HG03575 (cell line): ENCODE results near the gene ZYG11B.
"Not testable (repeated sequence)": the region's sequence is repeated elsewhere in the genome, so short reads cannot be mapped to it uniquely, and the experiment has no call there.

ENCODE experiments used
- ATAC-seq: cut with Tn5 transposase; IDR thresholded peaks from one replicate; pipeline ENCODE4 v1.9.1; 2021; ENCODE audit not compliant: unreplicated experiment, insufficient number of reproducible peaks, low FRiP score; ENCODE audit errors: extremely low read depth

The ZYG11B gene

DNA sequence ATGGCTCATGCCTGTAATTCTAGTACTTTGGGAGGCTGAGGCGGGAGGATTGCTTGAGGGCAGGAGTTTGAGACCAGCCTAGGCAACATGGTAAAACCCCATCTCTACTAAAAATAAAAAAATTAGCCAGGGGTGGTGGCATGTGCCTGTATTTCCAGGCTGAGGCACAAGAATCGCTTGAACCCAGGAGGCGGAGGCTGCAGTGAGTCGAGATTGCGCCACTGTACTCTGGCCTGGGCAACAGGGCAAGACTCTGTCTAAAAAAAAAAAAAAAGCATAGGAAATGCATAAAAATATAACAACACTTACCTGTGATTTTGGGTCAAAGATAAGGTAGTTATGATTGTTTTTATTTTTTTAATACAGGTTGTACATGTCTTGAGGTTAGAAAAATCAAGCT, 94.6 kb downstream of the ZYG11B start:
- ATAC-seq: not testable (repeated sequence)

DNA sequence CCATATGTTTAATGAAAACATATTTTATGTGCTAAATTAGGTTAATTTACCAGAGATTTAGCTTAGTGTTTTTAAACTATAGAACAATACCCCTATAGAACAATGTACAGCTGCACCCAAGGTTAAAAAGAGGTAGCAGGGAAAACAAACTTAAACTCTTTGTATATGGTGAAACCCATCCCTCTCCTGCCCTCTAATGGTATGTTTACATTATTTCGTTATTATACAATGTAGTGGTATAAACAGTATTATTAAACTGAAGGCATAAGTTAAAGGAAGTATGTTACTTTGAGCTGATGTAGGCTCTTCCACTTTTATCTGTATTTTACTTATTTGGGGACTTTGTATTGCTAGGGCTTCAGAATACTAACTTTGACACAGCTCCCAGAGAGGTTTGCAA, 99.6 kb downstream of the ZYG11B start:
- ATAC-seq: no peak

DNA sequence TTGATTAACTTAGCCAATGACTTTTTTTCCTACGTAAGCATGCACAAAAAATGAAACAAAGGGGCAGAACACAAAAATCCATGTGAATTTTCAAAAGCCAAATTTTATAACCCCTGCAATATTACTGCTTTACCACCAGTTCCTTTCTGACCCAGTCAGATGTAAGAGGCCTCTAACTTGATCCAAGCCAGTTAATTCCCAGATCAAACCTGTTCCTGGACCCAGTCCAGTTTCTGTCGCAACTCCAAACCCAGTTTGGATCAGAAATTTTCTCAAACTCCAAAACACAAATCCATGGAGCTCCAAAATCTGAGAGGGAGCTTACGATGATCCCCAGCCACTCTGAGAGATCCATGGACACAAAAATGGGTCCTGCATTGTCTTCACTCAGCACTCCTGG, 108.5 kb downstream of the ZYG11B start:
- no peak for ATAC-seq

DNA sequence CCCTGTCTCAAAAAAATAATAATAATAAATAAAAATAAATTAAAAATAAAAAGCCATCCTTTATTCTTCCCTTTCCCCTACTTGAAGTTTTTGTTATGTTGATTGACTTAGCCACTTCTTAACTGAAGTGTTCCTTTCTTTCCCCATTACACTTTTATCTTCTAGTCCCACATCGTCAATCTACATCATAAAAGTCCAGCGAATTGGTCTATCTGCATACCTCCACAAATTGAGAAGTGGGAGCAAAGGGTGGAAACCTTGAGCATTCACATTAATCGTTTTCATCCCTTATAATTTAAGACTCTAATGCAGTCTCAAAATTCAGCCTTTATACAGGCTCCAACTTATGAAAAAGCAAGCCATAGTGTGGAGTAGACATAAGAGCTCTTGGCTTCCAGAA, 109.8 kb downstream of the ZYG11B start:
- ATAC-seq: no peak

DNA sequence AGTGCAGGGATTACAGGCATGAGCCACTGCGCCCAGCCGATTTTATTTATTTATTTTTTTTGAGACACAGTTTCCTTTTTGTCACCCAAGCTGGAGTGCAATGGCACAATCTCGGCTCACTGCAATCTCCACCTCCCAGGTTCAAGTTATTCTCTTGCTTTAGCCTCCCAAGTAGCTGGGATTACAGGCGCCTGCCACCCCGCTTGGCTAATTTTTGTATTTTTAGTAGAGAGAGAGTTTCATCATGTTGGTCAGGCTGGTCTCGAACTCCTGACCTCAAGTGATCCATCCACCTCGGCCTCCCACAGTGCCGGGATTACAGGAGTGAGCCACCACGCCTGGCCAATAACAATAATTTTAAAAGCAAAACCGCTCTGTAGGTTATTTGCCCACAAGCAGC, 112.9 kb downstream of the ZYG11B start:
- not testable (repeated sequence) for ATAC-seq

DNA sequence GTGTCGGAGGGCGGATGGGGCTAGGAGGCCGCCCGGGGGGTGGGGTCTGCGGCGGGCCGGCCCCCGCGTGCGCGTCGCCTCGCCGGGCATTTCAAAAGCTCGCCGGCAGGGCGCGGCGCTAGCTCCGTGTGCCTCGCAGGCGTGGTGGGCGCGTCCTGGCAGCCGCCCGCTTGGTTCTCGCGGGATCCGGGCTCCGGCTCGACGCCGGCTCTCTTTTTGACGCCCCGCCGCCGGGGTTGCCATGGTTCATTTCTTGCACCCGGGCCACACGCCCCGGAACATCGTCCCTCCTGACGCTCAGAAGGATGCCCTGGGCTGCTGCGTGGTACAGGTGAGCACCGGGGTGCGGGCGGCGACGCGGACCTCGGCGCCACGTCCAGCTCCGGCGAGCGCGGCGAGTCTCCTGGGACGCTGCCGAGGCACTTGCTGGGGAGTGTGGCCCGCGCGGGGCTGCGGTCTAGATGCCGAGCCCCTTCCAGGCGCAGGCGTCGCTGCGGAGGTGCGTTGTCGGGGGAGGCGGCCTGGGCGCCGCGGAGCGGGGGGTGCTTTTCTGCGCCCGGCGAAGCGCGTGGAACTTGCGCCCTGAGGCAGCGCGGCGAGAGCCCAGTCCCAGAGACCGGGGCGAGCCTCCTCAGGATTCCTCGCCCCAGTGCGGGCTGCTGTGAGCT, 116.5 kb downstream of the ZYG11B start, which contains the start of gene ZYG11A:
Gene ZYG11A (plus strand): TSS at position 118 of the 668 bp plus-strand sequence. CDS start 124 bp downstream, at position 242.
- no peak for ATAC-seq

DNA sequence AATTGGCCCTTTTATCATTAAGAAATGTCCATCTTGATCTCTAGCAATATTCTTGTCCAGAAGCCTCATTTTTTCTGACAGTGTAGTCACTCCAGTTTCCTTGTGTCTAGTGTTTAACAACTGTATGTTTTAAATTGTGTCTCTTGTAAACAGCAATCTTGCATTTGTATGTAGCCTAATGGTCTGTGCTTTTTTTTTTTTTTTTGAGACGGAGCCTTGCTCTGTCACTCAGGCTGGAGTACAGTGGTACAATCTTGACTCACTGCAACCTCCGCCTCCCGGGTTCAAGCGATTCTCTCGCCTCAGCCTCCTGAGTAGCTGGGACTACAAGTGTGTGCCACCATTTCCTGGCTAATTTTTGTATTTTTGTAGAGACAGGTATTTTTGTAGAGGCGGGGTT, 118.9 kb downstream of the ZYG11B start:
- not testable (repeated sequence) for ATAC-seq

DNA sequence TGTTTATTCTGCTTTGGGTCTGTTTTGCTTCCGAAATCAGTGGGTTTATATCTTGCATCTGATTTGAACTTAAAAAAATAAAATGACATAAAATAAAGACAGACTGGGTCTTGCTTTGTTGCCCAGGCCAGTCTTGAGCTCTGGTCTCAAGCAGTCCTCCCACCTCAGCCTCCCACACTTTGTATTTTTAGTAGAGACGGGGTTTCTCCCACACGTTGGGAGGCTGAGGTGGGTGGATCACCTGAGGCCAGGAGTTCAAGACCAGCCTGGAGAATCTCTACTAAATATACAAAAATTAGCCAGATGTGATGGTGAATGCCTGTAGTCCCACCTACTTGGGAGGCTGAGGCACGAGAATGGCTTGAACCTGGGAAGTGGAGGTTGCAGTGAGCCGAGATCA, 122.2 kb downstream of the ZYG11B start:
- no peak for ATAC-seq

DNA sequence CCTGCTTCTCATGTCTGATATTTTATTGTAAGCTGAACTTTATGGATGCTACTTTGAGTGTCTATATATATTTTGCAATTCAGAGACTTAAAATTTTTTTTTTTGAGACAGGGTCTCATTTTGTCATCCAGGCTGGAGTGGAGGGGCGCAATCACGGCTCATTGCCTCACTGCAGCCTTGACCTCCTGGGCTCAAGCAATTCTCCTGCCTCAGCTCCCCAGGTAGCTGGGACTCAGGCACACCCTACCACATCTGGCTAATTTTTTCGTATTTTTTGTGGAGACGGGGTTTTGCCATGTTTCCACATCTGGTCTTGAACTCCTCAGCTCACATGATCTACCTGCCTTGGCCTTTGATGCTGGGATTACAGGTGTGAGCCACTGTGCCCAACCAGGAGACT, 124.7 kb downstream of the ZYG11B start:
- no peak for ATAC-seq

DNA sequence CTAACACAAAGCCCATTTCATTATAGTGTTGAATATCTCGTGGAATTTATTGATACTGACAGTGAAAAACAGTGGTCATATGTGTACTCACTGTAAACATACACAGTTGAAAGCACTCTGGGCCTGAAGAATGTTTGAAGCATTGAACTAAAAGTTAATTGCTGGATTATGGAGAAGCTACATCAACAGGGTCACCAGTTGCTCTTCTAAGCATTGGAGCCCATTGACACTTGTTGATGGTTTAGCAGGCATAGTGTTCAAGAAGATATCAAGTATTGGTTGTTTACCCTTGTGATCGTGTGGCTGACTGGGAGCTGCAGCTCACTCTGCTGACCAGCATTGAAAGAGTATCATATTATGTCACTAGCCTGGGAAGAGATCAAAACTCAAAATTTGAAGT, 126.6 kb downstream of the ZYG11B start:
- no peak for ATAC-seq

DNA sequence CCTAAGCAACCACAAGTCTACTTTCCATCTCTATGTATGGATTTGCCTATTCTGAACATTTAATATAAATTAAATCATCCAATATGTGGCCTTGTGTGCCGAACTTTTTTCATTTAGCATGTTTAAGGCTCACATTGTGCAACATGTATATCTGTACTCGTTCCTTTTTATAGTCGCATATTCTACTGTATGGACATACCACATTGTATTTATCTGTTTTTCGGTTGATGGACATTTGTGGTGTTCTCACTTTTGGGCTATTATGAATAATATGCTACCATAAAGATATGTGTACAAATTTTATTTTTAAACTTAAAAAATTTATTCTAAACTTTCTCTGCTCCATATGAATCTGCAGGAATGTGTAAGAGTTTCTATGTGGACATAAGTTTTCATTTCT, 129.3 kb downstream of the ZYG11B start:
- no peak for ATAC-seq

DNA sequence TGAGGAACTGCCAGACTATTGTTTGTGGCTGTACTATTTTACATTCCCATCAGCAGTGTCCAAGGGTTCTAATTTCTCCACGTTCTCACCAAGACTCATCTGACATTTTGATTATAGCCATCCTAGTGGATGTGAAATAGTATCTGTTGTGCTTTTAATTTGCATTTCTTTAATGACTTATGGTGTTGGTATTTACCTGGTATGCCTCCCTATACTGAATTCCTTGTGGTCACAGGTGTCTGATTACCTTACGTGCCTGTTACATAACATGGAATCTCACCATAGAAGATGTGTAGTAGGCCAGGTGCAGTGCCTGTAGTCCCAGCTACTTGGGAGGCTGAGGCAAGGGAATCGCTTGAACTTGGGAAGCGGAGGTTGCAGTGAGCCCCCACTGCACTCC, 129.8 kb downstream of the ZYG11B start:
- ATAC-seq: no peak

DNA sequence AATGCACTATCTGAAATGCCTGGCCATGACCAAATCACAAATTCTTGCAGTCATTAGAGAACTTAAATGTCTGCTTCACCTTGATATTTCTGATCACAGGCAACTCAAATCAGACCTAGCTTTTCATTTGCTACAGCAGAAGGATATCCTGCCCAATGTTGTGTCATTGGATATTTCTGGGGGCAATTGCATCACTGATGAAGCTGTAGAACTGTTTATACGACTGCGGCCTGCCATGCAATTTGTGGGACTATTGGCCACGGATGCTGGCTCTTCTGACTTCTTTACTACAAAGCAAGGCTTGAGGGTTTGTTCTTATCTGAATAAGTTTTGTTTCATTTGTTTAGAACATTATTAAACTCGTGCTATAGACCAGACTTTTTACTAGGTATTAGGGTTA, 131.2 kb downstream of the ZYG11B start:
- no peak for ATAC-seq

DNA sequence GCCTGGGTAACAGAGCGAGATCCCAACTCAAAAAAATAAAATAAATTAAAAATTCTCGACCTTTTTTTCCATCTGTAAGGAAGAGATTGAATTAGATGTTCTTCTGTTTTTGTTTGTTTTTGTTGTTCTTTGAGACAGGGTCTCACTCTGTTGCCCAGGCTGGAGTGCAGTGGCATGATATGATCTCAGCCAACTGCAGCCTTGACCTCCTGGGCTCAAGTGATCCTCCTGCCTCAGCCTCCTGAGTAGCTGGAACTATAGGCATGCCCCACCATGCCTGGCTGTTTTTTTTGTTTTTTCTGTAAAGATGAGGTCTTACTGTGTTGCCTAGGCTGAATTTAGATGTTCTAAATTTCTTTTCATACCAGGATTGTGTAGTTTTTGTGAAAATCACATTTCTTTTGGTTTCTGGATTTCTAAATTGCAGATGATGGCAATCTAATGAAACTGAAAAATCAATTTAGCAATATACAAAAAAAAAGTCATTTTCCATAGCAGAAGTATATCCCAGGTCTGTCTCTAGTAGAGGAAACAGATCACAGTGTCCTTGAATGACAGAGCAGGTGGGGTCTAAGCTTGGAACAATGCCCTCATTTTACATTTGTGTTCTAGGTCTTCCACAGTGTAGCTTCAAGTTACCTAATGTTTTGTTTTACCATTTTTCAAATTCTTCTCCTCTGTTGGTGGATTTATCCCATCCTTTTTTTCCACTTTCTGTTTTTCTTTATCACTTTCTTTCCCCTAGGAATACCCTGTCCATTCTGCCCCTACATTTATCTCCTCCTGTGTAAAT, 136.6 kb downstream of the ZYG11B start:
- no peak for ATAC-seq

DNA sequence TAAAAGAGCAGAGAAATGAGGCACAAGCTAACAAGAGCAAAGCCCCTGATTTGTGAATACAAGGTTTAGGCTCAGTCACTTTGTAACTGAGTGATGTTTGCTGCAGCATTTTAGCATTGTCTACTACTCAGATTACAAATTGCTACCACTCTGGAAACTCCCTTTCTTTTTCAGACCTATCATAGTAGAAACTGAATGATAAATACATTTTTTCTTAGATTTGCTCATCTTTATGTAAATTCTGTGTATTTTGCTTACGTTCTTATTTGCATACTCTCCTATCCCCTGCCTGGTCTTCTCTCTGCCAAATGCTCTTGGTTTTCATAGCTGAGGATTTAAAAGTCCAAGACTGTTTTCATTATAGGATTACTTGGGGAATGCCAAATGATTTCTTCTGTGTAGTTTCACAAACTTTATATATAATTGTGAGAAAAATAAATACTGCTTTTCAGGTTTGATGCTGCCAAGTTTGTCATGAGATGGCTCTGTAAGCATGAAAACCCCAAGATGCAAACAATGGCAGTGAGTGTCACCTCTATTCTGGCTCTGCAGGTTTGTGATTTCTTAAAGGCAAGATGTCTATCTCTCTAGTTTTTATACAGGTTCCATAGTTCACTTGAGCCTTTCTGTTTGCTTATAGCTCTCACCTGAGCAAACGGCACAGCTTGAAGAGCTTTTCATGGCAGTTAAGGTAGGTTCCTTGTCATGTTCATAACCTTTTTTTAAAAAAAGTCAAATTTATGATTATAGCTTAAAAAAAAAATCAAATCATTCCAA, 141.0 kb downstream of the ZYG11B start:
- ATAC-seq: peak; percentile 78

DNA sequence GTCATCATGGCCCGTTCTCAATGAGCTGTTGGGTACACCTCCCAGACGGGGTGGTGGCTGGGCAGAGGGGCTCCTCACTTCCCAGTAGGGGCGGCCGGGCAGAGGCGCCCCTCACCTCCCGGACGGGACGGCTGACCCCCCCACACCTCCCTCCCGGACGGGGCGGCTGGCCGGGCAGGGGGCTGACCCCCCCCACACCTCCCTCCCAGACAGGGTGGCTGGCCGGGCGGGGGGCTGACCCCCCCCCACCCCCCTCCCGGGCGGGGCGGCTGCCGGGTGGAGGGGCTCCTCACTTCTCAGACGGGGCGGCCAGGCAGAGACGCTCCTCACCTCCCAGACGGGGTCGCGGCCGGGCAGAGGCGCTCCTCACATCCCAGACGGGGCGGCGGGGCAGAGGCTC, 143.5 kb downstream of the ZYG11B start:
- ATAC-seq: not testable (repeated sequence)

DNA sequence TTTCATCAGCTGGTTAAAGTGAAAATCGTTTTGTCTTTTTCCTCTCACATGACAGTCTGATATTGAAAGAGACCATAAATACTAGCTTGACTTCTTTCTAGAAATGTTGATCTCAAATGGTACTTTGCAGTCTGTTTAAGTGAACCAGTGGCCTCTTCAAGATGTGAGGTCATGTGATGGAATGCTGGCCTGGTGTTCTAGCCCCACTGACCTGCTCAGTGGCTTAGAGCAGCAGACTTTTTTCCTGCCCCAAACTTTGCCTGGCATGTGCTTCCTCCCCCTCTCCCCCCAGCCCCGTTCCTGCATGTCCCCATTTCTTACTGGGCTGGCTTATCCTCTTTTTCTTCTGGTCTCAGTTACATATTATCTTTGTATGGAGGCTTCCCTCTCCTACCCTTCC, 150.6 kb downstream of the ZYG11B start:
- ATAC-seq: no peak
